Thymus (tissue), 11 donors: ENCODE data around the gene RABGAP1. TPM values are rescaled to one million over a fixed set of nuclear protein-coding genes. Genes with fewer than 3 reads are reported as not detected.
A peak's percentile ranks its signal among the peaks of the same experiment; 100 is the strongest.

Source experiments
- DNase-seq, 9 donors: peaks; one replicate each; pipeline ENCODE4 v3.0.0-alpha.2; 2013; ENCODE audit warnings: low spot score in 9 of 9, low read depth in 6 of 9, missing footprints in 1 of 9
- H3K27ac ChIP-seq, 2 donors: one replicate each; pipeline ENCODE4 v1.5.1; 2013; ENCODE audit warnings: control low read depth in 1 of 2, low read depth in 1 of 2, low read length in 1 of 2, mild to moderate bottlenecking in 1 of 2, moderate library complexity in 1 of 2
- H3K27me3 ChIP-seq, 2 donors: one replicate each; pipeline ENCODE4 v1.5.1; 2013; ENCODE audit warnings: low read length in 1 of 2; ENCODE audit not compliant: control insufficient read depth in 2 of 2, insufficient read depth in 1 of 2
- H3K36me3 ChIP-seq, 2 donors: one replicate each; pipeline ENCODE4 v1.5.1; 2013; ENCODE audit warnings: low read length in 1 of 2, mild to moderate bottlenecking in 1 of 2, moderate library complexity in 1 of 2; ENCODE audit not compliant: control insufficient read depth in 2 of 2, insufficient read depth in 2 of 2
- H3K4me1 ChIP-seq, 2 donors: one replicate each; pipeline ENCODE4 v1.5.1; 2013; ENCODE audit warnings: low read length in 2 of 2; ENCODE audit not compliant: control insufficient read depth in 2 of 2, insufficient read depth in 2 of 2
- H3K4me3 ChIP-seq, 2 donors: one replicate each; pipeline ENCODE4 v1.5.1; 2013; ENCODE audit warnings: low read length in 2 of 2, control low read depth in 1 of 2, mild to moderate bottlenecking in 1 of 2
- H3K9me3 ChIP-seq, 2 donors: one replicate each; pipeline ENCODE4 v1.5.1; 2013; ENCODE audit warnings: low read length in 1 of 2, mild to moderate bottlenecking in 1 of 2; ENCODE audit not compliant: control insufficient read depth in 2 of 2, insufficient read depth in 1 of 2
- WGBS: extraction: QIAGEN DNeasy Blood & Tissue Kit; methylation state at CpG from one replicate; pipeline ENCODE4 v1.1.7; 2013; 5-methylcytosine and 5-hydroxymethylcytosine counted together
- polyA plus RNA-seq: library from polyadenylated mRNA; stranded (reverse); fragments of 200-250 nt; gene quantifications from one replicate; pipeline ENCODE4 v1.2.3, GENCODE V29; 2013
- total RNA-seq: library from RNA; stranded (reverse); fragments of 120-200 nt; gene quantifications from one replicate; pipeline ENCODE4 v1.2.4, GENCODE V29; 2013
- donor health status: healthy.

Gene RABGAP1
- total and polyA plus RNA-seq, 2 donors, result 17.4 to 18.1 TPM

- no peak for DNase-seq
- no peaks in the 10 kb centered on the region for H3K9me3 ChIP-seq
- 98% methylated on average over 9 of the region's 9 CpGs for WGBS
- H3K27me3 ChIP-seq, result no peaks in the 10 kb centered on the region
- no peaks in the 10 kb centered on the region for H3K4me1 ChIP-seq
- H3K27ac ChIP-seq, result no peak overlapping the region
- peaks cover 7% of the 10 kb centered on the region in 2 donors for H3K36me3 ChIP-seq
- H3K4me3 ChIP-seq, result no peak overlapping the region
These were observed 118.8 kb downstream of the RABGAP1 start for GRCh38 chr9:123059472-123060220.

- H3K4me3 ChIP-seq, result no peak overlapping the region
- H3K27ac ChIP-seq, result no peak overlapping the region
- H3K9me3 ChIP-seq, result no peaks in the 10 kb centered on the region
- DNase-seq, result no peak
- H3K27me3 ChIP-seq, result no peaks in the 10 kb centered on the region
- peaks cover 2 to 12% of the 10 kb centered on the region in 2 donors for H3K36me3 ChIP-seq
- H3K4me1 ChIP-seq, result no peaks in the 10 kb centered on the region
- 99% methylated on average over 7 of the region's 7 CpGs for WGBS
These were observed 120.4 kb downstream of the RABGAP1 start for GRCh38 chr9:123061216-123061615.

GRCh38 chr9:123062351-123063176, 121.7 kb downstream of the RABGAP1 start:
- no peak for DNase-seq
- Histone ChIP-seq H3K27ac (no peak overlapping the region), H3K36me3 (peaks cover 11 to 20% of the 10 kb centered on the region in 2 donors), H3K4me3 (no peak overlapping the region), H3K4me1 (no peaks in the 10 kb centered on the region), H3K27me3 (no peaks in the 10 kb centered on the region), H3K9me3 (no peaks in the 10 kb centered on the region)
- WGBS, result 95% methylated on average over 7 of the region's 7 CpGs

- 87% methylated on average over 2 of the region's 2 CpGs for WGBS
- Histone ChIP-seq H3K36me3 (peaks cover 11 to 21% of the 10 kb centered on the region in 2 donors), H3K9me3 (no peaks in the 10 kb centered on the region), H3K4me1 (no peaks in the 10 kb centered on the region), H3K4me3 (no peak overlapping the region), H3K27me3 (no peaks in the 10 kb centered on the region), H3K27ac (no peak overlapping the region)
- DNase-seq, result no peak
These were observed 122.4 kb downstream of the RABGAP1 start for GRCh38 chr9:123063177-123063598.

GRCh38 chr9:123063896-123064295, 123.1 kb downstream of the RABGAP1 start:
- DNase-seq, result no peak
- 99% methylated on average over 11 of the region's 11 CpGs for WGBS
- Histone ChIP-seq H3K4me3 (no peak overlapping the region), H3K4me1 (no peaks in the 10 kb centered on the region), H3K27me3 (no peaks in the 10 kb centered on the region), H3K9me3 (no peaks in the 10 kb centered on the region), H3K27ac (no peak overlapping the region), H3K36me3 (peaks cover 11 to 21% of the 10 kb centered on the region in 2 donors)

GRCh38 chr9:123064716-123065115, 123.9 kb downstream of the RABGAP1 start:
- Histone ChIP-seq H3K4me1 (no peaks in the 10 kb centered on the region), H3K9me3 (no peaks in the 10 kb centered on the region), H3K36me3 (peaks cover 11 to 21% of the 10 kb centered on the region in 2 donors), H3K4me3 (no peak overlapping the region), H3K27ac (no peak overlapping the region), H3K27me3 (no peaks in the 10 kb centered on the region)
- 94% methylated on average over 2 of the region's 2 CpGs for WGBS
- no peak for DNase-seq

GRCh38 chr9:123065196-123065595, 124.4 kb downstream of the RABGAP1 start:
- no peaks in the 10 kb centered on the region for H3K27me3 ChIP-seq
- peaks cover 14 to 21% of the 10 kb centered on the region in 2 donors for H3K36me3 ChIP-seq
- no peaks in the 10 kb centered on the region for H3K9me3 ChIP-seq
- H3K4me1 ChIP-seq, result no peaks in the 10 kb centered on the region
- over 99% methylated on average over 2 of the region's 2 CpGs for WGBS
- DNase-seq, result no peak
- no peak overlapping the region for H3K27ac ChIP-seq
- H3K4me3 ChIP-seq, result no peak overlapping the region

GRCh38 chr9:123067136-123067535, 126.3 kb downstream of the RABGAP1 start:
- Histone ChIP-seq H3K4me3 (no peak overlapping the region), H3K9me3 (no peaks in the 10 kb centered on the region), H3K27ac (no peak overlapping the region), H3K36me3 (peaks cover 16 to 24% of the 10 kb centered on the region in 2 donors), H3K27me3 (no peaks in the 10 kb centered on the region), H3K4me1 (no peaks in the 10 kb centered on the region)
- 94% methylated on average over 1 of the region's 1 CpG for whole genome bisulfite sequencing
- DNase-seq, result no peak

GRCh38 chr9:123069010-123069481, 128.2 kb downstream of the RABGAP1 start:
- H3K27ac ChIP-seq, result peak overlapping the region; percentile 11 to 41
- no peak for DNase-seq
- WGBS, result 93% methylated on average over 3 of the region's 3 CpGs

More at GRCh38 chr9:123069010-123069481, 128.2 kb downstream of the RABGAP1 start:
- H3K4me3 ChIP-seq, result no peak overlapping the region
- no peaks in the 10 kb centered on the region for H3K9me3 ChIP-seq
- H3K27me3 ChIP-seq, result no peaks in the 10 kb centered on the region
- no peaks in the 10 kb centered on the region for H3K4me1 ChIP-seq
- H3K36me3 ChIP-seq, result peaks cover 16 to 39% of the 10 kb centered on the region in 2 donors
